SK-N-MC (cell line): ENCODE data around the gene ATG2A.
"Not testable (repeated sequence)": the region's sequence is repeated elsewhere in the genome, so short reads cannot be mapped to it uniquely, and the experiment has no call there.

Experiments
- EZH2 ChIP-seq: fragments of 200-600 bp; sonication (generic); IDR thresholded peaks from one replicate; pipeline ENCODE4 v1.6.1; 2017; ENCODE audit warnings: antibody characterized with exemption
- FOXP2 ChIP-seq: optimal IDR thresholded peaks from 2 replicates; pipeline ENCODE3; 2011; ENCODE audit warnings: mild to moderate bottlenecking, moderate library complexity; ENCODE audit not compliant: insufficient read depth; ENCODE audit errors: extremely low read length, control extremely low read depth
- POLR2AphosphoS5 ChIP-seq: IDR thresholded peaks from 2 replicates; pipeline ENCODE4 v1.6.1; 2012; ENCODE audit warnings: mild to moderate bottlenecking, low read depth, low read length, borderline replicate concordance

DNA sequence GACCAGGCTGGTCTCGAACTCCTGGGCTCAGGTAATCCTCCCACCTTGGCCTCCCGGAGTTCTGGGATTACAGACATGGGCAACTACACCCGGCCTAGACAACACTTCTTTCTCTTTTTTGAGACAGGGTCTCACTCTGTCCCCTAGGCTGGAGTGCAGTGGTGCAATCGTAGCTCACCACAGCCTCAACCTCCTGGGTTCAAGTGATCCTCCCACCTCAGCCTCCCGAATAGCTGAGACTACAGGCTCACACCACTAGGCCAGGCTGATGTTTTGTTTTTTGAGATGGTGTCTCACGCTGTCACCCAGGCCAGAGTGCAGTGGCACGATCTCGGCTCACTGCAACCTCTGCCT lies 71.3 kb downstream of the ATG2A start:
- not testable (repeated sequence) for TF ChIP-seq POLR2AphosphoS5, EZH2, FOXP2
